HG03159 (cell line): ENCODE measurements around the gene CST6.
"Not testable (repeated sequence)": the region's sequence is repeated elsewhere in the genome, so short reads cannot be mapped to it uniquely, and the experiment has no call there.

Source experiments
- ATAC-seq: cut with Tn5 transposase; IDR thresholded peaks from one replicate; pipeline ENCODE4 v1.9.1; 2021; ENCODE audit warnings: mild to moderate bottlenecking, moderate library complexity; ENCODE audit not compliant: unreplicated experiment

Gene CST6

GRCh38 chr11:66014804-66015453 is 3.1 kb downstream of the CST6 start:
- ATAC-seq, result no peak

- no peak for ATAC-seq
Measured at GRCh38 chr11:66015454-66015881, 3.7 kb downstream of the CST6 start.

GRCh38 chr11:66015936-66016792 is 4.4 kb downstream of the CST6 start:
- ATAC-seq, result no peak

- no peak for ATAC-seq
Measured at GRCh38 chr11:66016793-66017177, 5.0 kb downstream of the CST6 start.

GRCh38 chr11:66017321-66017720 is 5.5 kb downstream of the CST6 start:
- no peak for ATAC-seq

GRCh38 chr11:66020212-66020611 is 8.4 kb downstream of the CST6 start:
- ATAC-seq, result no peak

GRCh38 chr11:66020618-66021357 is 9.0 kb downstream of the CST6 start:
- no peak for ATAC-seq

GRCh38 chr11:66022401-66023185 is 10.8 kb downstream of the CST6 start:
- ATAC-seq, result no peak

GRCh38 chr11:66023186-66023440 is 11.3 kb downstream of the CST6 start:
- ATAC-seq, result not testable (repeated sequence)

GRCh38 chr11:66026017-66026529 is 14.3 kb downstream of the CST6 start, which contains the start of gene CATSPER1:
CATSPER1 (minus strand) TSS chr11:66026479; CDS start chr11:66026379, 100 bp downstream.
- no peak for ATAC-seq

GRCh38 chr11:66032957-66033735 is 21.3 kb downstream of the CST6 start:
- no peak for ATAC-seq

GRCh38 chr11:66035653-66036333 is 24.0 kb downstream of the CST6 start:
- no peak for ATAC-seq

GRCh38 chr11:66036334-66036710 is 24.5 kb downstream of the CST6 start:
- no peak for ATAC-seq

GRCh38 chr11:66037327-66037726 is 25.5 kb downstream of the CST6 start:
- ATAC-seq, result no peak

GRCh38 chr11:66039765-66040164 is 28.0 kb downstream of the CST6 start:
- no peak for ATAC-seq

GRCh38 chr11:66042227-66042995 is 30.6 kb downstream of the CST6 start:
- no peak for ATAC-seq

- no peak for ATAC-seq
Measured at GRCh38 chr11:66042996-66043906, 31.4 kb downstream of the CST6 start.

- no peak for ATAC-seq
Measured at GRCh38 chr11:66044757-66045156, 32.9 kb downstream of the CST6 start.
